Osteocyte (in vitro differentiated cells): ENCODE measurements around the gene CKMT2. TPM values are rescaled to one million over a fixed set of nuclear protein-coding genes. Genes with fewer than 3 reads are reported as not detected.
"Not testable (repeated sequence)": the region's sequence is repeated elsewhere in the genome, so short reads cannot be mapped to it uniquely, and the experiment has no call there.

Experiments used
- DNase-seq: peaks from one replicate; pipeline ENCODE4 v3.0.0; 2021; ENCODE audit warnings: mixed read lengths; ENCODE audit not compliant: unreplicated experiment; ENCODE audit errors: extremely low spot score
- H3K27ac Mint-ChIP-seq: one replicate; pipeline ENCODE4 v1.8.0; 2021; ENCODE audit warnings: mild to moderate bottlenecking, mixed read lengths; ENCODE audit not compliant: unreplicated experiment
- H3K27me3 Mint-ChIP-seq: one replicate; pipeline ENCODE4 v1.8.0; 2021; ENCODE audit warnings: mixed read lengths; ENCODE audit not compliant: unreplicated experiment
- H3K36me3 Mint-ChIP-seq: one replicate; pipeline ENCODE4 v1.8.0; 2021; ENCODE audit warnings: mixed read lengths; ENCODE audit not compliant: unreplicated experiment
- H3K4me1 Mint-ChIP-seq: one replicate; pipeline ENCODE4 v1.8.0; 2021; ENCODE audit warnings: mixed read lengths; ENCODE audit not compliant: unreplicated experiment
- H3K4me3 Mint-ChIP-seq: one replicate; pipeline ENCODE4 v1.8.0; 2021; ENCODE audit warnings: mild to moderate bottlenecking, moderate library complexity, mixed read lengths; ENCODE audit not compliant: unreplicated experiment
- H3K9me3 Mint-ChIP-seq: one replicate; pipeline ENCODE4 v1.8.0; 2021; ENCODE audit warnings: mixed read lengths; ENCODE audit not compliant: unreplicated experiment
- total RNA-seq: library from RNA; stranded (reverse); gene quantifications from 2 replicates; pipeline ENCODE4 v1.2.1, GENCODE V29; 2021
- TF ChIP-seq, protein P1 (sequence below): fragments of 200-600 bp; sonication (generic); IDR thresholded peaks from 2 replicates; pipeline ENCODE4 v1.5.0; 2021; ENCODE audit warnings: antibody characterized with exemption, mild to moderate bottlenecking, moderate library complexity

The CKMT2 gene
- total RNA-seq, 1 donor from 2014 or later: not detected

DNA sequence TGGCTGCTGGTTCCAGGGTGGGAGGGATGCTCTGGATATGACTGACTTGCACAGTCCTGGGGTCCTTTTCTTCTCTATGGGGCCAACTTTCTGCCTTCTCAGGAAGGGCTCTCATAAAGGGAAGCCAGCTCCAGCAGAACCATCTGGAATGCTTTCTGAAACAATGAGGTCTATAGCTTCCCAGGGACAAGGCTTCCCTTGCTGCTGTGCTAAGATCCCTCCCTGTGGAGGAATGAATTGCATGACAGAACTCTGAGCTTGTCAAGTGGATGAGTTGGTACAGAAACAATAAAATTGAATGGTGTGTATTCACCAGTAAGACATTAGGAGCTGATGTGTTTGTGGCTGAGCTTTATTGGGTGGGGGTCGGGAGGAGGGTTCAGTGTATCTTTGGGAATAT, 19.8 kb downstream of the CKMT2 start:
- Mint-ChIP-seq H3K27me3 (no peaks in the 10 kb centered on the region), H3K36me3 (peaks cover 6% of the 10 kb centered on the region), H3K27ac (no peak overlapping the region), H3K9me3 (peaks cover 4% of the 10 kb centered on the region), H3K4me1 (peaks cover 1% of the 10 kb centered on the region), H3K4me3 (no peak overlapping the region)
- TF ChIP-seq, protein P1, sequence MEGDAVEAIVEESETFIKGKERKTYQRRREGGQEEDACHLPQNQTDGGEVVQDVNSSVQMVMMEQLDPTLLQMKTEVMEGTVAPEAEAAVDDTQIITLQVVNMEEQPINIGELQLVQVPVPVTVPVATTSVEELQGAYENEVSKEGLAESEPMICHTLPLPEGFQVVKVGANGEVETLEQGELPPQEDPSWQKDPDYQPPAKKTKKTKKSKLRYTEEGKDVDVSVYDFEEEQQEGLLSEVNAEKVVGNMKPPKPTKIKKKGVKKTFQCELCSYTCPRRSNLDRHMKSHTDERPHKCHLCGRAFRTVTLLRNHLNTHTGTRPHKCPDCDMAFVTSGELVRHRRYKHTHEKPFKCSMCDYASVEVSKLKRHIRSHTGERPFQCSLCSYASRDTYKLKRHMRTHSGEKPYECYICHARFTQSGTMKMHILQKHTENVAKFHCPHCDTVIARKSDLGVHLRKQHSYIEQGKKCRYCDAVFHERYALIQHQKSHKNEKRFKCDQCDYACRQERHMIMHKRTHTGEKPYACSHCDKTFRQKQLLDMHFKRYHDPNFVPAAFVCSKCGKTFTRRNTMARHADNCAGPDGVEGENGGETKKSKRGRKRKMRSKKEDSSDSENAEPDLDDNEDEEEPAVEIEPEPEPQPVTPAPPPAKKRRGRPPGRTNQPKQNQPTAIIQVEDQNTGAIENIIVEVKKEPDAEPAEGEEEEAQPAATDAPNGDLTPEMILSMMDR: no peak
- DNase-seq: no peak

DNA sequence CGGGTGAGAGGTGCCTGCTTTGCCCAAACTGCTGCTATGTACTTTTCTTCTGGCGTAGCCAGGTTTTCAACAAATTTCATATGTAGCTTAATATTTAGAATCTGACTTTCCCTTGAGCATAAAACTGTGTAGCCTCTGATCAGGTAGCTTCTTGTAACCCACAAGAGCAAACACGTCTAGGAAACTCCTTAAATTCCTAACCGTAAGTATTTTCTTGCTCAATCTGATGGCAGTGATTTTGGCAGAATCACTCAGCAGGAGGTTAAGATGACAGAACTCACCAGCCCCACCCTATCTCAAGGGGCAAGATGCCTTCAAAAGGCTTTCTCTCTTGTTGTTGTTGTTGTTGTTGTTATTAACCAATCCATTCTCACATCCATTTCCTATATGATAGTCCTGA, 20.8 kb downstream of the CKMT2 start:
- H3K36me3 Mint-ChIP-seq: peaks cover 6% of the 10 kb centered on the region
- no peak overlapping the region for H3K27ac Mint-ChIP-seq
- no peak for DNase-seq
- TF ChIP-seq, protein P1: no peak
- H3K9me3 Mint-ChIP-seq: peaks cover 4% of the 10 kb centered on the region
- no peaks in the 10 kb centered on the region for H3K27me3 Mint-ChIP-seq
- no peak overlapping the region for H3K4me3 Mint-ChIP-seq
- peaks cover 1% of the 10 kb centered on the region for H3K4me1 Mint-ChIP-seq

DNA sequence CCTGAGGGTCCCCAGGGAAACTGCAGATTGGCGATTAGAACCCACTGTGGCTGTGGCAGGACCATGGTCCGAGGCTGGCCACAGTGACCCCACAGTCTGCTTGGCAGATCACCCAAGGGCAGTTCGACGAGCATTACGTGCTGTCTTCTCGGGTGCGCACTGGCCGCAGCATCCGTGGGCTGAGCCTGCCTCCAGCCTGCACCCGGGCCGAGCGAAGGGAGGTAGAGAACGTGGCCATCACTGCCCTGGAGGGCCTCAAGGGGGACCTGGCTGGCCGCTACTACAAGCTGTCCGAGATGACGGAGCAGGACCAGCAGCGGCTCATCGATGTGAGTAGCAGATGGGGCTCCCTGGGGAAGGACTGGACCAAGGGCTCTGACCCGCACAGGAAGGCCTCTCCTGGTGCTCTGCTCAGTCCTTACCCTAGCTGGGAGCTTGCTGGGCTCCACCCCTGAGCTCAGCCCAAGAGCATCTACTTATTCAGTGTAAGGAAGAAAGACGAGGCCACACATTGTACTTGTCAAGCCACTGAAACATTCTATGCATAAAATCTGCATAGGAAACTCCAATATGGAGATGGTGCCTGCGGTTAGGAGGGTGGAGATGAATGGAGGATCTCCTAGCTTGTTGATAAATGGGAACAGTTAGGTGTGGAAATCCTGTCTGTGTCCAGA, 21.9 kb downstream of the CKMT2 start:
- H3K36me3 Mint-ChIP-seq: peaks cover 6% of the 10 kb centered on the region
- TF ChIP-seq, protein P1: no peak
- H3K27me3 Mint-ChIP-seq: no peaks in the 10 kb centered on the region
- no peak overlapping the region for H3K4me3 Mint-ChIP-seq
- no peak for DNase-seq
- peaks cover 1% of the 10 kb centered on the region for H3K4me1 Mint-ChIP-seq
- no peak overlapping the region for H3K27ac Mint-ChIP-seq
- H3K9me3 Mint-ChIP-seq: peaks cover 7% of the 10 kb centered on the region

DNA sequence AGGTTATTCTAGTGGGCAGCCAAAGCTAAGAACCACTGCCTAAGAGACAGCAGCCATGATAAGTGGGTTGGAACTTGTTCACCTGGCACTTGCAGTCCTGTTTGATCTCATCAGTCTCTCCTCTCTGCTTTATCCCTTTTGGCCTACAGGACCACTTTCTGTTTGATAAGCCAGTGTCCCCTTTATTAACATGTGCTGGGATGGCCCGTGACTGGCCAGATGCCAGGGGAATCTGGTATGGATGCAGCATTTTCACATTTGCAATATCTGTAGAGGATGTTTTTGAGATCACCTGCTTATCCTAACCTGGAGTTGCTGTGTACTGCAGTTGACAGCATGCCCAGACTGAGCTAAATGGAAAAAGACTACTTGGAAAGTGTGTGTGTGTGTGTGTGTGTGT, 23.6 kb downstream of the CKMT2 start:
- TF ChIP-seq, protein P1: no peak

DNA sequence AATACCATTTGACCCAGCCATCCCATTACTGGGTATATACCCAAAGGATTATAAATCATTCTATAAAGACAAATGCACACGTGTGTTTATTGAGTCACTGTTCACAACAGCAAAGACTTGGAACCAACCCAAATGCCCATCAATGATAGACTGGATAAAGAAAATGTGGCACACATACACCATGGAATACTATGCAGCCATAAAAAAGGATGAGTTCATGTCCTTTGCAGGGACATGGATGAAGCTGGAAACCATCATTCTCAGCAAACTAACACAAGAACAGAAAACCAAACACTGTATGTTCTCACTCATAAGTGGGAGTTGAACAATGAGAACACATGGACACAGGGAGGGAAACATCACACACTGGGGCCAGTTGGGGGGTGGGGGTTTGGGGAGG, 29.7 kb downstream of the CKMT2 start:
- not testable (repeated sequence) for H3K36me3 Mint-ChIP-seq, DNase-seq, H3K4me3 Mint-ChIP-seq, H3K27ac Mint-ChIP-seq, H3K4me1 Mint-ChIP-seq, H3K27me3 Mint-ChIP-seq
- peaks cover 17% of the 10 kb centered on the region for H3K9me3 Mint-ChIP-seq

More for the DNA sequence above, 23.6 kb downstream of the CKMT2 start:
- no peak overlapping the region for H3K4me3 Mint-ChIP-seq
- H3K4me1 Mint-ChIP-seq: peaks cover 1% of the 10 kb centered on the region
- no peak overlapping the region for H3K27ac Mint-ChIP-seq
- no peak for DNase-seq
- peaks cover 17% of the 10 kb centered on the region for H3K9me3 Mint-ChIP-seq
- no peaks in the 10 kb centered on the region for H3K27me3 Mint-ChIP-seq
- peaks cover 7% of the 10 kb centered on the region for H3K36me3 Mint-ChIP-seq
